Panc1 (cell line): Measurements from ENCODE around the gene ADRM1. TPM values are rescaled to one million over a fixed set of nuclear protein-coding genes. Genes with fewer than 3 reads are reported as not detected.

Source experiments
- ATAC-seq: fragments of 200-7000 bp; cut with Tn5 transposase; 2 replicates; pipeline ENCODE4 v1.9.1; 2020; ENCODE audit warnings: mild to moderate bottlenecking, moderate library complexity
- BruUV-seq: library from RNA; stranded (reverse); fragments of 400-500 nt; replicated peaks from 2 replicates; lab custom pipeline; 2021; lab: Mats Ljungman, UMichigan
- CTCF ChIA-PET: fragments of 300-600 bp; sonication (Branson Sonifier 250); formaldehyde crosslinking; loops from one replicate; lab custom pipeline; 2022; ENCODE audit warnings: antibody characterized with exemption; lab: Charles Lee
- POLR2A ChIA-PET: fragments of 300-600 bp; sonication (Branson Sonifier 250); formaldehyde crosslinking; loops from one replicate; lab custom pipeline; 2022; ENCODE audit warnings: antibody characterized with exemption; lab: Charles Lee
- DNase-seq: peaks from one replicate; pipeline ENCODE4 v3.0.0-alpha.2; 2010; ENCODE audit warnings: low read depth, low spot score
- H3K27ac ChIP-seq: 2 replicates; pipeline ENCODE4 v1.5.1; 2011; ENCODE audit warnings: mild to moderate bottlenecking, low read length, inconsistent platforms
- H3K27me3 ChIP-seq: fragments of 200-500 bp; sonication (Bioruptor generic); 2 replicates; pipeline ENCODE4 v1.6.0; 2014; ENCODE audit warnings: low read length, inconsistent platforms; ENCODE audit not compliant: control insufficient read depth, insufficient read depth
- H3K36me3 ChIP-seq: fragments of 200-500 bp; sonication (Bioruptor generic); 2 replicates; pipeline ENCODE4 v1.5.1; 2014; ENCODE audit warnings: inconsistent platforms, mild to moderate bottlenecking, low read length, moderate library complexity; ENCODE audit not compliant: control insufficient read depth, insufficient read depth
- H3K4me1 ChIP-seq: 2 replicates; pipeline ENCODE4 v1.5.1; 2011; ENCODE audit warnings: inconsistent platforms, mild to moderate bottlenecking, low read length, moderate library complexity; ENCODE audit not compliant: control insufficient read depth, insufficient read depth
- H3K4me3 ChIP-seq, 2 experiments: 2 replicates each; pipeline ENCODE4 v1.5.1; 2011 to 2012; ENCODE audit warnings: low read depth in 2 of 2, low read length in 2 of 2, mild to moderate bottlenecking in 2 of 2, inconsistent platforms in 1 of 2, moderate library complexity in 1 of 2
- H3K9me3 ChIP-seq: fragments of 200-500 bp; sonication (Bioruptor generic); 2 replicates; pipeline ENCODE4 v1.5.1; 2014; ENCODE audit warnings: low read depth, mild to moderate bottlenecking, inconsistent platforms, low read length, moderate library complexity; ENCODE audit not compliant: control insufficient read depth, insufficient read depth
- POLR2AphosphoS5 ChIP-seq: IDR thresholded peaks from 2 replicates; pipeline ENCODE4 v1.6.1; 2012; ENCODE audit warnings: mild to moderate bottlenecking, low read depth, low read length, moderate library complexity
- SIN3A ChIP-seq: IDR thresholded peaks from 2 replicates; pipeline ENCODE4 v1.6.1; 2012; ENCODE audit warnings: low read depth, mild to moderate bottlenecking, low read length, moderate library complexity, borderline replicate concordance; ENCODE audit not compliant: insufficient read depth
- TCF7L2 ChIP-seq: IDR thresholded peaks from 2 replicates; pipeline ENCODE4 v1.6.1; 2011; ENCODE audit warnings: mild to moderate bottlenecking, low read depth, low read length, inconsistent platforms
- in situ Hi-C: cut with HindIII; loops from 2 replicates; pipeline ENCODE4 v1.10.0; 2016; ENCODE audit warnings: low sequenced_read_pairs, low pct_unique_long_range_greater_than_20kb
- intact Hi-C: fragments of 100-400 bp; cut with micrococcal nuclease; formaldehyde crosslinking; loops from one replicate; pipeline ENCODE4 v1.10.0; 2022; ENCODE audit not compliant: unreplicated experiment
- total RNA-seq: library from RNA; stranded (reverse); gene quantifications from one replicate; pipeline ENCODE4 v1.2.1, GENCODE V29; 2021; ENCODE audit not compliant: unreplicated experiment
- TF ChIP-seq, protein P1 (sequence below): fragments of 450-650 bp; IDR thresholded peaks from 2 replicates; pipeline ENCODE4 v1.5.1; 2017; ENCODE audit warnings: mild to moderate bottlenecking
- TF ChIP-seq, protein P2 (sequence below), 2 experiments: IDR thresholded peaks; 2 replicates each; pipeline ENCODE4 v1.6.1; 2011 to 2012; ENCODE audit warnings: low read depth in 2 of 2, control low read depth in 1 of 2, low read length in 1 of 2, mild to moderate bottlenecking in 1 of 2, moderate library complexity in 1 of 2; ENCODE audit not compliant: insufficient read depth in 1 of 2

The ADRM1 gene
- total RNA-seq, 1 experiment from 2014 or later: 194 TPM

DNA sequence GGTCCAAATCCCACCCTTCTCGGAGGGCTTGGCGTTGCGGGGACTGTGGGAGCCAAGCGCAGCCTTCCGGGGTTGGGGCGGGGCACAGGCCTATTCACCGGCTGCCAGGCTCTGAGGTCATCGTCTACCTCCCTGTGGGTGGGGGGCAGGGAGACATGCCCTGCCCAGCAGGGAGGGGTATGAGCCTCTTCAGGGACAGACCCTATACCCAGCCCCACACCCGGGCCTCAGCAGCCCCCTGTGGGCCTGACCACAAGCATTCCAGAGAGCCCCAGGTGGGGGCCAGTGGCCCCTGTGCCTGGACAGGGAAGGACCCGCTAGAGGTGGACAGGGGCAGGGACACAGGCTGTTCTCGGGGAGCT is 52.7 kb downstream of the ADRM1 start:
- H3K36me3 ChIP-seq: peaks cover 2% of the 10 kb centered on the region
- DNase-seq (no peak), ATAC-seq (no peak)
- H3K9me3 ChIP-seq: no peaks in the 10 kb centered on the region
- peak overlapping the region in 1 of 2 experiments; percentile 8; a peak in 1 of 4 replicates for H3K4me3 ChIP-seq
- in situ Hi-C loops: no loop called here
- peaks cover 94% of the 10 kb centered on the region for H3K4me1 ChIP-seq
- no peak for TF ChIP-seq TCF7L2
- TF ChIP-seq, protein P1, sequence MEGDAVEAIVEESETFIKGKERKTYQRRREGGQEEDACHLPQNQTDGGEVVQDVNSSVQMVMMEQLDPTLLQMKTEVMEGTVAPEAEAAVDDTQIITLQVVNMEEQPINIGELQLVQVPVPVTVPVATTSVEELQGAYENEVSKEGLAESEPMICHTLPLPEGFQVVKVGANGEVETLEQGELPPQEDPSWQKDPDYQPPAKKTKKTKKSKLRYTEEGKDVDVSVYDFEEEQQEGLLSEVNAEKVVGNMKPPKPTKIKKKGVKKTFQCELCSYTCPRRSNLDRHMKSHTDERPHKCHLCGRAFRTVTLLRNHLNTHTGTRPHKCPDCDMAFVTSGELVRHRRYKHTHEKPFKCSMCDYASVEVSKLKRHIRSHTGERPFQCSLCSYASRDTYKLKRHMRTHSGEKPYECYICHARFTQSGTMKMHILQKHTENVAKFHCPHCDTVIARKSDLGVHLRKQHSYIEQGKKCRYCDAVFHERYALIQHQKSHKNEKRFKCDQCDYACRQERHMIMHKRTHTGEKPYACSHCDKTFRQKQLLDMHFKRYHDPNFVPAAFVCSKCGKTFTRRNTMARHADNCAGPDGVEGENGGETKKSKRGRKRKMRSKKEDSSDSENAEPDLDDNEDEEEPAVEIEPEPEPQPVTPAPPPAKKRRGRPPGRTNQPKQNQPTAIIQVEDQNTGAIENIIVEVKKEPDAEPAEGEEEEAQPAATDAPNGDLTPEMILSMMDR: no peak
- TF ChIP-seq, protein P2, sequence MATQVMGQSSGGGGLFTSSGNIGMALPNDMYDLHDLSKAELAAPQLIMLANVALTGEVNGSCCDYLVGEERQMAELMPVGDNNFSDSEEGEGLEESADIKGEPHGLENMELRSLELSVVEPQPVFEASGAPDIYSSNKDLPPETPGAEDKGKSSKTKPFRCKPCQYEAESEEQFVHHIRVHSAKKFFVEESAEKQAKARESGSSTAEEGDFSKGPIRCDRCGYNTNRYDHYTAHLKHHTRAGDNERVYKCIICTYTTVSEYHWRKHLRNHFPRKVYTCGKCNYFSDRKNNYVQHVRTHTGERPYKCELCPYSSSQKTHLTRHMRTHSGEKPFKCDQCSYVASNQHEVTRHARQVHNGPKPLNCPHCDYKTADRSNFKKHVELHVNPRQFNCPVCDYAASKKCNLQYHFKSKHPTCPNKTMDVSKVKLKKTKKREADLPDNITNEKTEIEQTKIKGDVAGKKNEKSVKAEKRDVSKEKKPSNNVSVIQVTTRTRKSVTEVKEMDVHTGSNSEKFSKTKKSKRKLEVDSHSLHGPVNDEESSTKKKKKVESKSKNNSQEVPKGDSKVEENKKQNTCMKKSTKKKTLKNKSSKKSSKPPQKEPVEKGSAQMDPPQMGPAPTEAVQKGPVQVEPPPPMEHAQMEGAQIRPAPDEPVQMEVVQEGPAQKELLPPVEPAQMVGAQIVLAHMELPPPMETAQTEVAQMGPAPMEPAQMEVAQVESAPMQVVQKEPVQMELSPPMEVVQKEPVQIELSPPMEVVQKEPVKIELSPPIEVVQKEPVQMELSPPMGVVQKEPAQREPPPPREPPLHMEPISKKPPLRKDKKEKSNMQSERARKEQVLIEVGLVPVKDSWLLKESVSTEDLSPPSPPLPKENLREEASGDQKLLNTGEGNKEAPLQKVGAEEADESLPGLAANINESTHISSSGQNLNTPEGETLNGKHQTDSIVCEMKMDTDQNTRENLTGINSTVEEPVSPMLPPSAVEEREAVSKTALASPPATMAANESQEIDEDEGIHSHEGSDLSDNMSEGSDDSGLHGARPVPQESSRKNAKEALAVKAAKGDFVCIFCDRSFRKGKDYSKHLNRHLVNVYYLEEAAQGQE (IDR thresholded peaks at IDR 0.05; ENCODE audit: insufficient read depth in 1 of 2, low read depth in 2 of 2, low read length in 1 of 2): no peak
- no peak for TF ChIP-seq SIN3A
- no peak; the same call in 1 of the 2 replicates for TF ChIP-seq POLR2AphosphoS5
- ChIA-PET POLR2A (no interaction called here), CTCF (no interaction called here)
- no peaks in the 10 kb centered on the region for H3K27me3 ChIP-seq
- intact Hi-C loops: no loop called here
- no TSS peak for BruUV-seq
- peak overlapping the region; percentile 93 for H3K27ac ChIP-seq

DNA sequence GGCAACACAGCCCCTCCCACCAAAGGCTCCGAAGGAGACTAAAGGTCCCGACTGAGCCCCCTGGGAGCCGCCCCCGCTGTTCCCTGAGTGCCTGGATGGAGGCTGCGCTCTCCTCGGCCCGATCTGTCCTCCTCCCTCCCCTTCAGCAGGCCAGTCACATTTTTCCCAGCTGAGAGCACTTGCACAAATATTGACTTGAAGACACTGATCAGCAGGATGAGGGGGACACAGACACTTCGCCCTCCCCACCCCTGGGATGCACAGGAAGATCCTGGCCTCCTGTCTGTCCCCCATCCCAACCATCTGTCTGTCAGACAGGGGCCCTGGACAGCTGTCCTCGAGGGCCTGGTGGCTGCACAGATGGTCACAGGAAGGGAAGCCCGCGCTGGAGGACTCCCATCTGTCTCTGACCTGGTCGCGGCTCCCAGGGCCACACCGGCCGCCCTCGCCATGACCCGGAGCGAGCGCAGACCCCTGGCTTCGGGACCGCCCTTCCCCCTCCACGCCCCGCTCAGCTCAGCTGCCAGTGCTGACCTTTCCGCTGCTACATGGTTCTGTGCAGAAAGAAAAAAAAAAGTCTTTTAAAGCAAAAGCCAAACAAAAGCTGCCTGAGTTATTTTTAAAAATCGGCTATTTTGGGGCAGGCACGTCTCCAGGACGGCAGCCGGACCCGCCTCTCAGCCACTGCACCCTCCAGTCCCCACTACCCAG is 53.2 kb downstream of the ADRM1 start:
- Histone ChIP-seq H3K36me3 (peaks cover 2% of the 10 kb centered on the region), H3K4me1 (peaks cover 93% of the 10 kb centered on the region), H3K27ac (peak overlapping the region; percentile 93), H3K27me3 (no peaks in the 10 kb centered on the region), H3K9me3 (no peaks in the 10 kb centered on the region), H3K4me3 (peak overlapping the region in 1 of 2 experiments; percentile 8; a peak in 1 of 4 replicates)
- intact Hi-C loops (no loop called here), in situ Hi-C loops (no loop called here)
- no peak for TF ChIP-seq SIN3A
- TF ChIP-seq, protein P1: no peak
- TF ChIP-seq, protein P2 (IDR thresholded peaks at IDR 0.05; ENCODE audit: insufficient read depth in 1 of 2, low read depth in 2 of 2, low read length in 1 of 2): no peak
- no peak for TF ChIP-seq TCF7L2
- no peak for TF ChIP-seq POLR2AphosphoS5
- CTCF ChIA-PET: no interaction called here
- POLR2A ChIA-PET: no interaction called here
- BruUV-seq: TSS peak; percentile 44
- ATAC-seq (no peak), DNase-seq (no peak)
